Measurements from ENCODE around the gene NCOA1.

The NCOA1 gene

DNA sequence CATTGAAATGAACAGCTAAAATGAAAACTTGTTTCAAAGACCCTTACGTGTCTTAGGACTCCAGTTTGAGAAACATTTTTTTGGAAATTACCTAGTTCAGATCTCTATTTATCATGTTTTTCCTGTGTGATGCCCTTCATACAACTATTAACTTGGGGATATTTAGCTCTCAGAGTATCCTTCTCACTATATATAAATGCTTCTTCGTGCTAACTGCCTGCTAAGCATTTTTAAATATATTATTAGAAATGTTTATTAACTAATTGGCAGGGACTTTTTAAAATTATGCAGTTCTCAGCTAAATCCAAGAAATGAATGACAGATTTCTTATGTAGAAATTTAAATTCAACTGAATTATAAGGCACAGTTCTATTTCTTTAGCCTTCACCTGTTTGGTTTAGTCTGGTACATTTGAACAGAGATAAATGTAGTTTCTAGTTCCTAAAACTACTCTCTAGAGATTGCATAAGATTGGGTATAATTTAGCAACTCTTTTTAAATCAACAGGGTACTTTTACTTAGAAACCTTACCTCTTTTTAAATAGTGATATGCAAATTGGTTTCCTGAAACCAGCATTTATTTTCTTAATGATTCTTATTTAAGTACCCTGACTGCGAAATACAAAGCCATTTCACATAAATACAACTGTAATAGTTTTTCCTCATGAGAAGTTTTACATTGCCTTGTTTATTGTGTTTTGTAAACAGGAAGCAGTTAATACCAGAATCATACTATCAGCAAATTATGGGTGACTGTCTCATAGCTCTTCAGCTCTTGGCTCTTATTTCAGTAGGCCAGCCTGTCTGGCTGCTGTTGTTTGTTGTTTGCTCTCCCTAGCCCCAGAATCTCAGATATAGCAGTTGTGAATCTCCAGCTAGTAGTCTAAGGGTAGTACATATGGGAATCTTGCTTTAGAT is 161.5 kb downstream of the NCOA1 start:
- POLR2A ChIA-PET: no interaction called here
- TF ChIP-seq, protein P1, sequence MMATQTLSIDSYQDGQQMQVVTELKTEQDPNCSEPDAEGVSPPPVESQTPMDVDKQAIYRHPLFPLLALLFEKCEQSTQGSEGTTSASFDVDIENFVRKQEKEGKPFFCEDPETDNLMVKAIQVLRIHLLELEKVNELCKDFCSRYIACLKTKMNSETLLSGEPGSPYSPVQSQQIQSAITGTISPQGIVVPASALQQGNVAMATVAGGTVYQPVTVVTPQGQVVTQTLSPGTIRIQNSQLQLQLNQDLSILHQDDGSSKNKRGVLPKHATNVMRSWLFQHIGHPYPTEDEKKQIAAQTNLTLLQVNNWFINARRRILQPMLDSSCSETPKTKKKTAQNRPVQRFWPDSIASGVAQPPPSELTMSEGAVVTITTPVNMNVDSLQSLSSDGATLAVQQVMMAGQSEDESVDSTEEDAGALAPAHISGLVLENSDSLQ (IDR thresholded peaks at IDR 0.05): no peak
- no peak for TF ChIP-seq NFRKB (IDR thresholded peaks at IDR 0.05)
- TF ChIP-seq L3MBTL2 (conservative IDR thresholded peaks at IDR 0.05): no peak
- TF ChIP-seq ELF4 (IDR thresholded peaks at IDR 0.05): no peak
- TF ChIP-seq FOXM1 (IDR thresholded peaks at IDR 0.05; ENCODE audit: borderline replicate concordance): no peak
- TF ChIP-seq FOXK2 (IDR thresholded peaks at IDR 0.05): no peak
- TF ChIP-seq CTBP1 (IDR thresholded peaks at IDR 0.05; ENCODE audit: borderline replicate concordance): no peak
- no peak for TF ChIP-seq LEF1 (IDR thresholded peaks at IDR 0.05; ENCODE audit: borderline replicate concordance)
- no peak for TF ChIP-seq HDGF (IDR thresholded peaks at IDR 0.05; ENCODE audit: borderline replicate concordance)
- no peak for TF ChIP-seq SP1 (IDR thresholded peaks at IDR 0.05)
- no peak for TF ChIP-seq ZNF384 (IDR thresholded peaks at IDR 0.05)
- no peak for TF ChIP-seq SUZ12 (IDR thresholded peaks at IDR 0.05)
- TF ChIP-seq FOXA1 (IDR thresholded peaks at IDR 0.05): no peak
- no peak for TF ChIP-seq TARDBP (IDR thresholded peaks at IDR 0.05)
- TF ChIP-seq ARNT (IDR thresholded peaks at IDR 0.05): no peak
- no peak for TF ChIP-seq BHLHE40 (IDR thresholded peaks at IDR 0.05; ENCODE audit: borderline replicate concordance)
- no peak for DNase-seq (ENCODE audit: extremely low spot score)
- CTCF ChIA-PET: no interaction called here

DNA sequence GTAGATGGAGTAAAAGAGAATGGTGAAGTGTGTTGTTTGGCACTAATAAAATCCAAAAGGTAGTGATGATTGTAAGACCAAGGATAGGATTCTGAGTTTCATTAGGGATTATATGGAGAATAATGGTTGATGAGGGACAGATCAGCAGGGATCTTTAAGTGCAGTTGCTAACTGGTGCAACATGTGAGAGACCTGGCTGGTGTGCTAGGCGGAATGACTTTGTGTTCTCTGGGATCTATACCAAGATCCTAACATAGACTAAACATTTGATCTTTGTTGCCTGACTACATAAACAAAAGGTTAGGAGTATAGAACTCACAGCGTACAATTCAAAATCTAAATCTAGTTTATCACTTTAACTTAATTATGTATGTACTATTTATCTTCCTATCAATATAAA is 166.8 kb downstream of the NCOA1 start:
- TF ChIP-seq SUZ12 (IDR thresholded peaks at IDR 0.05) (no peak), CTBP1 (IDR thresholded peaks at IDR 0.05; ENCODE audit: borderline replicate concordance) (no peak), ZNF384 (IDR thresholded peaks at IDR 0.05) (no peak), TARDBP (IDR thresholded peaks at IDR 0.05) (no peak), BHLHE40 (IDR thresholded peaks at IDR 0.05; ENCODE audit: borderline replicate concordance) (no peak), ELF4 (IDR thresholded peaks at IDR 0.05) (no peak), FOXK2 (IDR thresholded peaks at IDR 0.05) (no peak), FOXA1 (IDR thresholded peaks at IDR 0.05) (no peak), FOXM1 (IDR thresholded peaks at IDR 0.05; ENCODE audit: borderline replicate concordance) (no peak), SP1 (IDR thresholded peaks at IDR 0.05) (no peak)
- TF ChIP-seq, protein P1 (IDR thresholded peaks at IDR 0.05): no peak
- POLR2A ChIA-PET: no interaction called here
- CTCF ChIA-PET: no interaction called here
- no peak for DNase-seq (ENCODE audit: extremely low spot score)

DNA sequence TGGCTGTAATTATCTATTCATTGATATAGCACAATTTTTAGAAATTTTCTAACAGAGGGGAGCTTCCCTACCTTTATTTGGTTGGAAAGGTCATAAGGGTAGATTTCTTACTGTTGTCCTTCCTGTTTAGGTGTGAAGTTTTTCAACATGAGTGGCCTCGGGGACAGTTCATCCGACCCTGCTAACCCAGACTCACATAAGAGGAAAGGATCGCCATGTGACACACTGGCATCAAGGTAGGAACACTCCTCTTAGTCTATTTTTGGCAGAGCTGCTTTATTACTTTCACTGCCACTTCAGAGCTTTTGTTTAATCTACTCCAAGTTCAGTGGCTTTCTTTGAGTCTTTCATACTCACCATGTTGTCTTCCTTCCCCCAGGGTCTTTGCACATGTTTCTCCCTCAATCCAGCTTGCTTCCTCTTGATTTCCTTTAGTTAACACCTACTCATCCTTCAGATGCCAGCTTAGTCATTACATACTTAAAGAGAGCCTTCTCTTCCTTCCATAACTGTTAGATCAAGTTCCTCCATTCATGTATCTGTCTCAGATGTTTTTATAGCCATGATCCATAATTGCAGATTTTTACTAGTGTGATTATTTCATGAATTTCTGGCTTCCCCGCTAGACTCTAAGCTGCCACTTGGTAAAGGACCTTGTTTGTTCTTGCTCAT is 167.6 kb downstream of the NCOA1 start:
- DNase-seq (ENCODE audit: extremely low spot score): no peak
- ChIA-PET POLR2A (no interaction called here), CTCF (no interaction called here)
- TF ChIP-seq FOXK2 (IDR thresholded peaks at IDR 0.05) (no peak), L3MBTL2 (conservative IDR thresholded peaks at IDR 0.05) (no peak), LEF1 (IDR thresholded peaks at IDR 0.05; ENCODE audit: borderline replicate concordance) (no peak), TARDBP (IDR thresholded peaks at IDR 0.05) (no peak), CTBP1 (IDR thresholded peaks at IDR 0.05; ENCODE audit: borderline replicate concordance) (no peak), SUZ12 (IDR thresholded peaks at IDR 0.05) (no peak), BHLHE40 (IDR thresholded peaks at IDR 0.05; ENCODE audit: borderline replicate concordance) (no peak)
- TF ChIP-seq, protein P1 (IDR thresholded peaks at IDR 0.05): no peak

DNA sequence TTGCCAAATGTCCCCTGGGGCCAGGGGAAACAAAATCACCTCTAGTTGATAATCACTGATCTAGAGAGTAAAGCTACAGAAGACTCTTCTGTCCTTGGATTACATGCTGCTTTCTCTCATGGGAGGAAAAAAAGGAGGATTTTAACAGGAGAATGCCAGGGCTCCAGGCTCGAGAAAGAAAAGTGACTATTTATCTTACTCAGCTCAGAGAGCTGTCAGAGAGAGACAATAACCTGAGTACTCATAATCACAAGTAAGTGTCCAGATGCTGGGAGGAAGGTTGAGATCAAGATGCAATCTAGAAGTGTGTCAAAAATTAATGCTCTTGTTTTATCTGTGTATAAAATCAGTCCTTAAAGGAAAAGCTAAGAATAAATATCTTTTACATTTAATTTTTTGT is 168.8 kb downstream of the NCOA1 start:
- POLR2A ChIA-PET: no interaction called here
- no peak for DNase-seq (ENCODE audit: extremely low spot score)
- TF ChIP-seq FOXA1 (IDR thresholded peaks at IDR 0.05): no peak
- TF ChIP-seq BHLHE40 (IDR thresholded peaks at IDR 0.05; ENCODE audit: borderline replicate concordance): no peak
- TF ChIP-seq NFRKB (IDR thresholded peaks at IDR 0.05): no peak
- no peak for TF ChIP-seq LEF1 (IDR thresholded peaks at IDR 0.05; ENCODE audit: borderline replicate concordance)
- TF ChIP-seq FOXM1 (IDR thresholded peaks at IDR 0.05; ENCODE audit: borderline replicate concordance): no peak
- no peak for TF ChIP-seq ELF4 (IDR thresholded peaks at IDR 0.05)
- no peak for TF ChIP-seq ARNT (IDR thresholded peaks at IDR 0.05)
- TF ChIP-seq FOXK2 (IDR thresholded peaks at IDR 0.05): no peak
- TF ChIP-seq SP1 (IDR thresholded peaks at IDR 0.05): no peak
- no peak for TF ChIP-seq SUZ12 (IDR thresholded peaks at IDR 0.05)
- TF ChIP-seq ZNF384 (IDR thresholded peaks at IDR 0.05): no peak
- CTCF ChIA-PET: no interaction called here

DNA sequence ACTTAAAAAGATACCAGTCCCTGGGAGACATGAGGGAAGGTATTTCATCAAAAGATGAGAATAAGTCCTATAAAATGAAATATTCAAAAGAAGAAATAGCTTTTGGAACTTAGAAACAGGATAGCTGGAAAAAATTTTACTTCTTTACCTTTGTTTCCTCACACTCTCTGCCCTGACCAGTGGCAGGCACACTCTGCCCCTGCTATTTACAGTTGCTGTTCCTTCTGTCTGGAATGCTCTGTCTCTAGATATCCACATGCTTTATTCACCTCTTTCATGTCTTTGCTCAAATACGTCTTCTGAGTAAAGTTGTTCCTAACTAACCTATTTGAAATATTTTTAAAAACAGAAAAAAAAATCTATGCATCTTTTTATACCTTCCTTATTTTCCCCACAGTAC is 176.5 kb downstream of the NCOA1 start:
- ChIA-PET POLR2A (no interaction called here), CTCF (interaction anchor here (0.6 kb wide), 1 partner anchor 549 kb away, joined by 3 read pairs; no protein-coding TSS in a partner anchor)
- TF ChIP-seq L3MBTL2 (conservative IDR thresholded peaks at IDR 0.05) (no peak), HDGF (IDR thresholded peaks at IDR 0.05; ENCODE audit: borderline replicate concordance) (no peak), FOXM1 (IDR thresholded peaks at IDR 0.05; ENCODE audit: borderline replicate concordance) (no peak), NFRKB (IDR thresholded peaks at IDR 0.05) (no peak), ARNT (IDR thresholded peaks at IDR 0.05) (no peak), CTBP1 (IDR thresholded peaks at IDR 0.05; ENCODE audit: borderline replicate concordance) (no peak), FOXK2 (IDR thresholded peaks at IDR 0.05) (no peak), LEF1 (IDR thresholded peaks at IDR 0.05; ENCODE audit: borderline replicate concordance) (no peak), ZNF384 (IDR thresholded peaks at IDR 0.05) (no peak), ELF4 (IDR thresholded peaks at IDR 0.05) (no peak), BHLHE40 (IDR thresholded peaks at IDR 0.05; ENCODE audit: borderline replicate concordance) (no peak), FOXA1 (IDR thresholded peaks at IDR 0.05) (no peak)
- TF ChIP-seq, protein P1 (IDR thresholded peaks at IDR 0.05): no peak

More for the DNA sequence above, 176.5 kb downstream of the NCOA1 start:
- no peak for DNase-seq (ENCODE audit: extremely low spot score)

Data from HEK293T (cell line).